ENCODE measurements around the gene PPFIA1.
A peak's percentile ranks its signal among the peaks of the same experiment; 100 is the strongest.

Gene PPFIA1

GRCh38 chr11:70226183-70226582 lies 44.3 kb upstream of the PPFIA1 start:
- no peak overlapping the region for H3K4me3 ChIP-seq (replicated peaks; ENCODE audit: insufficient read depth, low read length)
- no peaks in the 10 kb centered on the region for H3K27me3 ChIP-seq (ENCODE audit: insufficient read depth, poor library complexity, severe bottlenecking)
- no peak for DNase-seq (ENCODE audit: low read depth in 1 of 2, low spot score in 1 of 2)
- no peak for TF ChIP-seq CTCF (IDR thresholded peaks at IDR 0.05; ENCODE audit: insufficient read depth, low read length)
- TF ChIP-seq POLR2AphosphoS5 (IDR thresholded peaks at IDR 0.05; ENCODE audit: low read depth): no peak
- TF ChIP-seq SPI1 (IDR thresholded peaks at IDR 0.05; ENCODE audit: borderline replicate concordance, low read depth): no peak
- TF ChIP-seq GABPA (IDR thresholded peaks at IDR 0.05; ENCODE audit: low read depth): no peak
- TF ChIP-seq, protein P1, sequence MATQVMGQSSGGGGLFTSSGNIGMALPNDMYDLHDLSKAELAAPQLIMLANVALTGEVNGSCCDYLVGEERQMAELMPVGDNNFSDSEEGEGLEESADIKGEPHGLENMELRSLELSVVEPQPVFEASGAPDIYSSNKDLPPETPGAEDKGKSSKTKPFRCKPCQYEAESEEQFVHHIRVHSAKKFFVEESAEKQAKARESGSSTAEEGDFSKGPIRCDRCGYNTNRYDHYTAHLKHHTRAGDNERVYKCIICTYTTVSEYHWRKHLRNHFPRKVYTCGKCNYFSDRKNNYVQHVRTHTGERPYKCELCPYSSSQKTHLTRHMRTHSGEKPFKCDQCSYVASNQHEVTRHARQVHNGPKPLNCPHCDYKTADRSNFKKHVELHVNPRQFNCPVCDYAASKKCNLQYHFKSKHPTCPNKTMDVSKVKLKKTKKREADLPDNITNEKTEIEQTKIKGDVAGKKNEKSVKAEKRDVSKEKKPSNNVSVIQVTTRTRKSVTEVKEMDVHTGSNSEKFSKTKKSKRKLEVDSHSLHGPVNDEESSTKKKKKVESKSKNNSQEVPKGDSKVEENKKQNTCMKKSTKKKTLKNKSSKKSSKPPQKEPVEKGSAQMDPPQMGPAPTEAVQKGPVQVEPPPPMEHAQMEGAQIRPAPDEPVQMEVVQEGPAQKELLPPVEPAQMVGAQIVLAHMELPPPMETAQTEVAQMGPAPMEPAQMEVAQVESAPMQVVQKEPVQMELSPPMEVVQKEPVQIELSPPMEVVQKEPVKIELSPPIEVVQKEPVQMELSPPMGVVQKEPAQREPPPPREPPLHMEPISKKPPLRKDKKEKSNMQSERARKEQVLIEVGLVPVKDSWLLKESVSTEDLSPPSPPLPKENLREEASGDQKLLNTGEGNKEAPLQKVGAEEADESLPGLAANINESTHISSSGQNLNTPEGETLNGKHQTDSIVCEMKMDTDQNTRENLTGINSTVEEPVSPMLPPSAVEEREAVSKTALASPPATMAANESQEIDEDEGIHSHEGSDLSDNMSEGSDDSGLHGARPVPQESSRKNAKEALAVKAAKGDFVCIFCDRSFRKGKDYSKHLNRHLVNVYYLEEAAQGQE (IDR thresholded peaks at IDR 0.05; ENCODE audit: insufficient replicate concordance, low read depth): no peak
- no peak overlapping the region for H3K27ac ChIP-seq (replicated peaks)

DNA sequence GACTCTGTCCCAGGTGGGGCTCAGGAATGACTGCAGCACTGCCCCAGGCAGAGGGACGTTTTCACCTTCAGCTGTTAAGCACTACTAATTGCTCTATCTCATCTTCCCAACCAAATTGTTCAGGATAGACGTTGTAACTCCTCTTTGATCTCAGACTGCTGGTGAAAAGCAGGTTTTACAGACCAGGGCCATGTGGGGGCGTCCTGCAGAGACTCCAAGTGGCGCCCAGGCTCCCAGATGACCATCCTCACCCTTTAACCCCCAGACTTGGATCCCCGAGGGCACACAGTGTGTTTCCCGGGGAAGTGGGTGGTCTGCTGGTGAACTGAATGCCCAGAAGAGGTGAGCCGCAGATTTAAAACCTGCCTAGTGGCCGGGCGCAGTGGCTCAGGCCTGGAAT lies 43.5 kb upstream of the PPFIA1 start:
- no peak for DNase-seq (ENCODE audit: low read depth in 1 of 2, low spot score in 1 of 2)
- Histone ChIP-seq H3K4me3 (replicated peaks; ENCODE audit: insufficient read depth, low read length) (no peak overlapping the region), H3K27ac (replicated peaks) (no peak overlapping the region), H3K27me3 (ENCODE audit: insufficient read depth, poor library complexity, severe bottlenecking) (no peaks in the 10 kb centered on the region)
- TF ChIP-seq POLR2AphosphoS5 (IDR thresholded peaks at IDR 0.05; ENCODE audit: low read depth) (no peak), SPI1 (IDR thresholded peaks at IDR 0.05; ENCODE audit: borderline replicate concordance, low read depth) (no peak), CTCF (IDR thresholded peaks at IDR 0.05; ENCODE audit: insufficient read depth, low read length) (peak; percentile 25)
- TF ChIP-seq, protein P1 (IDR thresholded peaks at IDR 0.05; ENCODE audit: insufficient replicate concordance, low read depth): no peak

DNA sequence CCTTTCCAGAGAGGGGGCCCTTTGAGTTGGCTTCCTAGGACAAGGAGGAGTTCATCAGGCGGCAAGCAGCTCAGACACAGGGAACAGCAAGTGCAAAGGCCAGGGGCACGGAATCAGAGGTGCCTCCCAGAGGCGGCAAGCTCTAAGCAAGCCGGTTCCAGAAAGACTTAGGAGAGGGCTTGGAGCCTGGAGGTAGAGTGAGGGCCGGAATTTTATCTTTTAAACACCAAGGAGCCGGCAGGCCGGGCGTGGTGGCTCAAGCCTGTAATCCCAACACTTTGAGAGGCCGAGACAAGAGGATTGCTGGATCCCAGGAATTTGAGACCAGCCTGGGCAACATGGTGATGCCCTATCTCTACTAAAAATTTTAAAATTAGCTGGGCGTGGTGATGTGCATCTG lies 40.8 kb upstream of the PPFIA1 start:
- no peak overlapping the region for H3K4me3 ChIP-seq (replicated peaks; ENCODE audit: insufficient read depth, low read length)
- H3K27me3 ChIP-seq (ENCODE audit: insufficient read depth, poor library complexity, severe bottlenecking): no peaks in the 10 kb centered on the region
- no peak overlapping the region for H3K27ac ChIP-seq (replicated peaks)
- DNase-seq (ENCODE audit: low read depth in 1 of 2, low spot score in 1 of 2): no peak
- TF ChIP-seq, protein P1 (IDR thresholded peaks at IDR 0.05; ENCODE audit: insufficient replicate concordance, low read depth): no peak
- TF ChIP-seq SPI1 (IDR thresholded peaks at IDR 0.05; ENCODE audit: borderline replicate concordance, low read depth): no peak

Measured in HL-60 (cell line).